Stimulated activated CD8-positive, alpha-beta memory T cell treated with anti-CD3 and anti-CD28 coated beads, Interleukin-7, amount 100 ng/mL, for 1 hour (primary cell): ENCODE measurements around the gene SAP30L.
A peak's percentile ranks its signal among the peaks of the same experiment; 100 is the strongest.

ENCODE experiments used
- DNase-seq, 2 donors: peaks; one replicate each; pipeline ENCODE4 v3.0.0-alpha.2; 2020; ENCODE audit warnings: low read depth in 2 of 2

SAP30L gene

DNA sequence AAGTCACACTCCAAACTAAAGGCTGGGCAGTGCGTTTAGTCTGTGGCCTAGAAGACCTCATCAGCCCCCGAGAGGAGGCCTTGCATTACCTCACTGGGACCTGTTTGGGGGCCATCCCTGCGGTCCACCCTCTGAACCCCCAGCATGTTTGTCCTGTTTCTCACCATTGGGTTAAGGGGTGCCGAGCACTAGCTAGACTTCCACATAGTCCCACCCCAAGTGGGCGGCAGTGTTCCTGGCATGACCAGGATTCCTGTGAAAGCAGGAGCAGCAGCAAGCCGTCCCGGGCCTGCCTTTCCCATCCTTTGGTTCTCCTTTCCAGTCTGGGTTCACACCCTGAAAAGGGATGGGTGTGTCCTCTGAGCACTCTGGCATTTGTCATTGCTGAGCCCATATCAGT is 26.6 kb upstream of the SAP30L start:
- no peak for DNase-seq

DNA sequence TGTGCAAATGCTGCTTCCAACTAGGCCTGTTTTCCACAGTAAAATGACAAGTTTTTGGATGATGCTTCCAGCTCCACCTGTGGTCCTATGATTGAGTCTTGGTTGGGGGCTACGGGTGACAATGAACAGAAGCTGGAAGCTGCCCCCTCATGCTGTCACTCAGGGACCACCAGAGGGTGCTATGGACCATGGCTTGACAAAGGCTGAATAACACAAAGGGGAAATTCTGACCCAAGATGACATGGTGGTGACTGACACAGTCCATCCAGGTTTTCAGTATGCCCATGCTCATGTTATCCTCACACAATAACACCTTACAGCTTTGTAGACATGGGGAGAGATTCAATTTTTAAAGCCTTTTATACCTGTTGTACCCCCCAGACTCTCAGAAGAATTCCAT is 23.9 kb upstream of the SAP30L start:
- no peak for DNase-seq

- no peak for DNase-seq
Observed at GRCh38 chr5:154422298-154422697, 23.5 kb upstream of the SAP30L start.

- DNase-seq = no peak
Observed at GRCh38 chr5:154428208-154428607, 17.6 kb upstream of the SAP30L start.

DNA sequence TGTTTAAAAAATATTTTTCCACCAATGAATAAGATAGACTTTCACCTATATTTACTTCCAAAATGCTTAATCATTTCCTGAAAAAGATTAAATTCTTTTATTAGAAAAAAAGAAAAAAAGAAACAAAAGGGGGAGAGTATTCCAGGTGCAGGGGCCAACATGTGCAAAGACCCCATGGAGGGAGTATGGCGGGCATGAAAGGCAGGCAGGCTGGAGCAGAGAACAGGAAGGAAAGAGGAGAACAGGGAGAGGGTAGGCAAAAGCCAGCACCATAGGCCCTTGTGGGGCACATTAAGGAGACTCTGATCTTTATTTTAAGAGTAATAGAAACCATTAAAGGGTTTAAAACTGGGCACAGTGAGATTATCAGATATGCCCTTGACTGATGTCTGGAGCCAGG is 16.5 kb upstream of the SAP30L start:
- DNase-seq = no peak

- DNase-seq = no peak
Observed at GRCh38 chr5:154430466-154430865, 15.3 kb upstream of the SAP30L start.

GRCh38 chr5:154430961-154431630 is 14.7 kb upstream of the SAP30L start:
- no peak for DNase-seq

GRCh38 chr5:154435226-154435625 is 10.6 kb upstream of the SAP30L start:
- no peak for DNase-seq

- DNase-seq = no peak
Observed at GRCh38 chr5:154437281-154437965, 8.4 kb upstream of the SAP30L start.

DNA sequence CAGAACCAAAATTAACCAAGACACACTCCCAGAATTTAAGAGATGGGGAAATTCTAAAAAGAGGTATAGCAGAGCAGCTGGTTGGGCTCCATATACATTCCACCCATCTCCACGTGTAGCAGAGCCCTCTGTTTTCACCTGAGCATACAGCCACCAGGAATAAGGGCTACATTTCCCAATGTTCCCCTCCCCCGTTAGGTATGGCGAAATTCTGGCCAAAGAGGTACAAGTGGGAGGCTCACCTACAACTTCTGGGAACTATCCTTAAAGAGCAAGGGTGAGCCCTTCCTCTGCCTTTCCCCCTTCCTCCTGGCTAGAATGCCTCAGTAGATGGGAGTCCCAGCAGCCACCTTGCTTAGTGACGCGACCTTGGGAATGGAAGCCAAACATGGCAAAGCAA is 5.3 kb upstream of the SAP30L start:
- no peak for DNase-seq

DNA sequence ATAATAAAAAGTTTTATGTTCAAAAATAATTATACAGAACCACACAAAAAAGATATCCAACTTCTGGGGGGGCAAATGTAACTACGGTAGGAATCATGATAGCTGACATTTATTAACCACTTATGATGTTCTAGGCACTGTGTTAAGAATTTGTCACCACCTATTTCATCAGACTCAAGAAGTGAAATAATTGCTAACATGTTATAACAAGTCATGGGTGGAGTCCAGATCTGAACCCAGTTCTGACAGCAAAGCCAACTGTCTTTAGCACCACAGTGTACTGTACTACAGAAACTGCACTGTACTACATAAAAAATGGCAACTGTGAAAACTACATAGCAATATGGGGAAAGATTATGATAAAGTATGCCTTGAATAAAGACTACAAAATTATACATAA is 3.0 kb upstream of the SAP30L start:
- DNase-seq = no peak

DNA sequence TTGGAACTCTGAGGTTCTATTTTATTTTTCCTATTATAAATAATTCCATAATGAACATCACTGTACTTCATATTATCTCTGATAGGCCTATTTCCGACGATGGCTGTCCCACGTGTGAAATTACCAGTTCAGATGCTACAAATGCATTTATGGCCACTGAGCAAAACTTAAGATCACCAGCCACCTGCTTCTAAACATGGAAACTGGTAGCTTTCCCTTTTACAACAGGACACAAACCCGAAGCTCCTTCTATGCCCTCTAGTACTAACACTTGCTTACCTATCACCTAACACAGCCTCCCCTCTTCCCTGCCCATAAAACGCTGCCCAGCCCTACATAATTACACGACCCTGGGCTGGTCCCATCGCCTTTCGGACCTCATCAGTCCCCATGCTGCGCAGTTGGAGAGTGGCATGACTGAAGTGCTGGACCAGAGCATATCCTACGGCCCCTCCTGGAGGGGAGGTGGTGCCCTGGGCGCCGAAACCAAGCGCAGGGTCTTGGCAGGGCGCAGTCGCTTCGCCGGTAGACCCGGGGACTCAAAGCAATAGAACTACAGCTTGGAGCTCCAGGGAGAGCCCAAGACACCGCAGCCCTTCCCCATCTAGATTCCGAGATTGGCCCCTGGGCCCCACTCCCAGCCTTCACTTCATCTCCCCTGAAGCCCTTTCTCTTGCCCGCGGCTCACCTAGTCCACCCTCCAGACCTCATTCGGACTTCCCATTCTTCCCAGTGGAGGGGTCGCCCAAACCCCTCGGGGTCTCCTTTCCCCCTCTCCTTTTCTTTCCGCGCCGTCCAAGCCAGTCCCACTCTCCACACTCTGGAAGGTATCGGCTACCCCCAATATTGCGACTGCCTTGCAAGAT is 1.0 kb upstream of the SAP30L start:
- DNase-seq = no peak

- DNase-seq = peak in 1 of 2 donors; percentile 19
Observed at GRCh38 chr5:154446195-154447088, 645 bp downstream of the SAP30L start.

GRCh38 chr5:154447089-154447725 is 1.4 kb downstream of the SAP30L start:
- no peak for DNase-seq

GRCh38 chr5:154449786-154450185 is 4.0 kb downstream of the SAP30L start:
- DNase-seq = no peak

DNA sequence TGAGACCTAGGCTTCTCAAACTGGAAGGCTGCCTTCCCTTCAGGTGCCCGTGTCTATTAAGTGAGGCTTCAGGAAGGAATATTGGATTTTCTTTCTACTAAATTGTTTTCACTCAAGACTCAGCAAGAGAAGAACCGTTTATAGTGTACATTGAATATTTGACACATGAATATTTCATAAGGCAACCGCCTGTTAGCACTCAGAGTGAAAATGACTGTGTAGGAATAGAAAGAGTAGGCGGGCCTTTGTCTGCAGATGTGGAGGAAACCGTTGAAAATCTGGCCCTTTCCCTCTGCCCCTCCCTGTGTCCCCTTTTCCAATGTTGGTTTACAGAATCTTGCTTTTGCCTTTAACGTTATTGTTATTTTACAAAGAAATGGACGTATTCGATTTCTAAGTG is 6.2 kb downstream of the SAP30L start:
- no peak for DNase-seq

DNA sequence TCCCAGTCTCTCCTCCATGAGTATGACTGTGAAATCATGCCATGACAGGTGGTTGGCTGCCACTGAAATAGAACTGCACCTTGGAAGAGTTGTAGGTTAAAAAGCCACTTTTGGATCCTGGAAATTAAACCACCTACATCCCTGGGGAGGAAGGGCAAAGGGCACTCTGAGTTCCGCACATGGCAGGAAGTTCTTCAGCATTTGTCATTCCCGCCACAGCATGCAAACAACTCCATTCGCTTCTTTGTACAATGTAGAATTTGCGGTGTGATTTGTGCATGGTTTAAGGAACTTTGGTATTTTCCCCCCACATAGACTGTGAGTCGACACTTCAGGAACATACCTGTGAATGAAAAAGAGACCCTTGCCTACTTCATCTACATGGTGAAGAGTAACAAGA is 9.8 kb downstream of the SAP30L start:
- no peak for DNase-seq

GRCh38 chr5:154456540-154456939 is 10.7 kb downstream of the SAP30L start:
- DNase-seq = no peak

GRCh38 chr5:154459015-154459414 is 13.2 kb downstream of the SAP30L start:
- DNase-seq = no peak

GRCh38 chr5:154460172-154460571 is 14.4 kb downstream of the SAP30L start:
- DNase-seq = no peak

- DNase-seq = no peak
Observed at GRCh38 chr5:154461531-154461930, 15.7 kb downstream of the SAP30L start.
